ENCODE measurements around the gene ERCC6L2.

DNA sequence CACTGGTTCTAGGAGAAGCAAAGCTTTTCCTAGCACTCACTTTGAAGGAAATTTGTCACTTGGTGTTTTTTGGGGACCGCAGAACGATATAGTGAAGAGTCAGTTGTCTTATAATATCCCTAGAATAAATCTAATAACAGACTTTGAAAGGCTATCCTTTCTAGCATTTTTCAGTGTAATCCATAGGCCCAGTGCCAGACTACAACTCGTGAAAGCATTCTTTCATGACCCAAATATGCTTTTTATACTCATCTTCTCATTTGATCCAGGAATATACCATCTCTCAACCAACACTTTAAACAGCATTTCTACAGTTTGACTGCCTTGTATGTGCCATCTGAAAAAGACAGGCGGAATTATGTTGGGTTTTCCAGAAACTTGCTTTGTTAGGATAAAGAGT lies 104.0 kb downstream of the ERCC6L2 start:
- TF ChIP-seq, protein P1, sequence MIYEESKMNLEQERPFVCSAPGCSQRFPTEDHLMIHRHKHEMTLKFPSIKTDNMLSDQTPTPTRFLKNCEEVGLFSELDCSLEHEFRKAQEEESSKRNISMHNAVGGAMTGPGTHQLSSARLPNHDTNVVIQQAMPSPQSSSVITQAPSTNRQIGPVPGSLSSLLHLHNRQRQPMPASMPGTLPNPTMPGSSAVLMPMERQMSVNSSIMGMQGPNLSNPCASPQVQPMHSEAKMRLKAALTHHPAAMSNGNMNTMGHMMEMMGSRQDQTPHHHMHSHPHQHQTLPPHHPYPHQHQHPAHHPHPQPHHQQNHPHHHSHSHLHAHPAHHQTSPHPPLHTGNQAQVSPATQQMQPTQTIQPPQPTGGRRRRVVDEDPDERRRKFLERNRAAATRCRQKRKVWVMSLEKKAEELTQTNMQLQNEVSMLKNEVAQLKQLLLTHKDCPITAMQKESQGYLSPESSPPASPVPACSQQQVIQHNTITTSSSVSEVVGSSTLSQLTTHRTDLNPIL (CRISPR knock-in tag; IDR thresholded peaks at IDR 0.05; ENCODE audit: low read depth): no peak
- TF ChIP-seq ZNF565 (CRISPR knock-in tag; conservative IDR thresholded peaks at IDR 0.05; ENCODE audit: low read depth) (no peak), SNAI2 (CRISPR knock-in tag; IDR thresholded peaks at IDR 0.05) (no peak)
- TF ChIP-seq, protein P2, sequence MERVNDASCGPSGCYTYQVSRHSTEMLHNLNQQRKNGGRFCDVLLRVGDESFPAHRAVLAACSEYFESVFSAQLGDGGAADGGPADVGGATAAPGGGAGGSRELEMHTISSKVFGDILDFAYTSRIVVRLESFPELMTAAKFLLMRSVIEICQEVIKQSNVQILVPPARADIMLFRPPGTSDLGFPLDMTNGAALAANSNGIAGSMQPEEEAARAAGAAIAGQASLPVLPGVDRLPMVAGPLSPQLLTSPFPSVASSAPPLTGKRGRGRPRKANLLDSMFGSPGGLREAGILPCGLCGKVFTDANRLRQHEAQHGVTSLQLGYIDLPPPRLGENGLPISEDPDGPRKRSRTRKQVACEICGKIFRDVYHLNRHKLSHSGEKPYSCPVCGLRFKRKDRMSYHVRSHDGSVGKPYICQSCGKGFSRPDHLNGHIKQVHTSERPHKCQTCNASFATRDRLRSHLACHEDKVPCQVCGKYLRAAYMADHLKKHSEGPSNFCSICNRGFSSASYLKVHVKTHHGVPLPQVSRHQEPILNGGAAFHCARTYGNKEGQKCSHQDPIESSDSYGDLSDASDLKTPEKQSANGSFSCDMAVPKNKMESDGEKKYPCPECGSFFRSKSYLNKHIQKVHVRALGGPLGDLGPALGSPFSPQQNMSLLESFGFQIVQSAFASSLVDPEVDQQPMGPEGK (CRISPR knock-in tag; IDR thresholded peaks at IDR 0.05; ENCODE audit: borderline replicate concordance): no peak
